Measurements from ENCODE around the gene GNAS-AS1.

GNAS-AS1 gene

GRCh38 chr20:58794510-58795180 lies 56.1 kb downstream of the GNAS-AS1 start:
- FAIRE-seq (no peak), DNase-seq (ENCODE audit: insufficient read length, low spot score) (no peak)
- TF ChIP-seq PAX5 (IDR thresholded peaks at IDR 0.05; ENCODE audit: insufficient read depth, low read length, severe bottlenecking): no peak
- no peak for TF ChIP-seq POLR2AphosphoS5 (IDR thresholded peaks at IDR 0.05; ENCODE audit: low read depth, low read length)
- TF ChIP-seq POU2F2 (IDR thresholded peaks at IDR 0.05; ENCODE audit: low read depth, low read length): no peak
- TF ChIP-seq TAF1 (IDR thresholded peaks at IDR 0.05; ENCODE audit: low read depth, low read length): no peak
- TF ChIP-seq POLR2A (IDR thresholded peaks at IDR 0.05; ENCODE audit: low read depth, low read length): no peak
- TF ChIP-seq SPI1 (IDR thresholded peaks at IDR 0.05; ENCODE audit: low read depth, low read length): no peak

GRCh38 chr20:58793512-58794420 lies 56.9 kb downstream of the GNAS-AS1 start:
- DNase-seq (ENCODE audit: insufficient read length, low spot score): no peak
- TF ChIP-seq PAX5 (IDR thresholded peaks at IDR 0.05; ENCODE audit: insufficient read depth, low read length, severe bottlenecking) (no peak), POLR2AphosphoS5 (IDR thresholded peaks at IDR 0.05; ENCODE audit: low read depth, low read length) (no peak), SPI1 (IDR thresholded peaks at IDR 0.05; ENCODE audit: low read depth, low read length) (no peak), TAF1 (IDR thresholded peaks at IDR 0.05; ENCODE audit: low read depth, low read length) (no peak), POLR2A (IDR thresholded peaks at IDR 0.05; ENCODE audit: low read depth, low read length) (no peak), POU2F2 (IDR thresholded peaks at IDR 0.05; ENCODE audit: low read depth, low read length) (no peak)
- FAIRE-seq: no peak

DNA sequence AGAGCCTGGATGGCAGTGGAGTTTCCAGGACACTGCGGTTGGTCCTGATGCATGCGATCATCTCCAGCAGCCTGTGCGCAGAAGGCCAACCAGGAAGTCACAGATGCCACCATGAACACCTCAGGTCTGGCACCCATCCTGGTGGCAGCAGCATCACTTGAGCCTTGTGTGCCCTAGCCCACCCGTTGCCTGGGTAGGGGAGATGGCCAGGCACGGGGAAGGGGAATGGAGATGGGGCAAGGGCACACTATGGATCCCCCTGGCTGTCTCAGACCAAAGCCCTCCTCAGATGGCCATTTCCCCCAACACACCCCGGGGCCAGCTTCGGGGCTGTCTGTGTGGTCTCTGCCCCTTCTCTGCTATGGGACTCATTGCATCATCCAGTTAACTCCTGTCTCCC lies 58.3 kb downstream of the GNAS-AS1 start:
- TF ChIP-seq POLR2AphosphoS5 (IDR thresholded peaks at IDR 0.05; ENCODE audit: low read depth, low read length): no peak
- TF ChIP-seq POLR2A (IDR thresholded peaks at IDR 0.05; ENCODE audit: low read depth, low read length): no peak
- no peak for TF ChIP-seq POU2F2 (IDR thresholded peaks at IDR 0.05; ENCODE audit: low read depth, low read length)
- no peak for TF ChIP-seq PAX5 (IDR thresholded peaks at IDR 0.05; ENCODE audit: insufficient read depth, low read length, severe bottlenecking)
- no peak for TF ChIP-seq SPI1 (IDR thresholded peaks at IDR 0.05; ENCODE audit: low read depth, low read length)
- no peak for TF ChIP-seq TAF1 (IDR thresholded peaks at IDR 0.05; ENCODE audit: low read depth, low read length)
- no peak for FAIRE-seq
- no peak for DNase-seq (ENCODE audit: insufficient read length, low spot score)

DNA sequence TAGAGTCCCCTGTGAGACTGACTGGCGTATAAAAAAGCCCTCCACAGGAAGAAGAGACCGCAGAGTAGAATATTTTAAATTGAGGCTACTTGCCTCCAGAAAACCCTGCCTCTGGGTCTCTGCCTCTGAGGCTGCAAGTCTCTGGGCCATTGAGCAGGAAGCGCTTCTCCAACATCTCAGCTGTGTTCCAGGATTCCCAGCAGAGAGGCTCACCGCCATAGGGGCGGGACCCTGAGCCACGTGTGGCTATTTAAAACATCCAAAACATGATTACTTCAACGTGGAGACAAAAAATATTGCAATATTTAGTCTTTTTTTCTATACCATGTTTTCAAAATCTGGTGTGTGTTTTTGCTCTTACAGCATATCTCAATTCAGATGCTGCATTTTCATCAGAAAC lies 59.4 kb downstream of the GNAS-AS1 start:
- DNase-seq (ENCODE audit: insufficient read length, low spot score) (no peak), FAIRE-seq (no peak)
- TF ChIP-seq PAX5 (IDR thresholded peaks at IDR 0.05; ENCODE audit: insufficient read depth, low read length, severe bottlenecking): no peak
- TF ChIP-seq POLR2A (IDR thresholded peaks at IDR 0.05; ENCODE audit: low read depth, low read length): no peak
- no peak for TF ChIP-seq POU2F2 (IDR thresholded peaks at IDR 0.05; ENCODE audit: low read depth, low read length)
- no peak for TF ChIP-seq POLR2AphosphoS5 (IDR thresholded peaks at IDR 0.05; ENCODE audit: low read depth, low read length)
- TF ChIP-seq SPI1 (IDR thresholded peaks at IDR 0.05; ENCODE audit: low read depth, low read length): no peak
- TF ChIP-seq TAF1 (IDR thresholded peaks at IDR 0.05; ENCODE audit: low read depth, low read length): no peak

DNA sequence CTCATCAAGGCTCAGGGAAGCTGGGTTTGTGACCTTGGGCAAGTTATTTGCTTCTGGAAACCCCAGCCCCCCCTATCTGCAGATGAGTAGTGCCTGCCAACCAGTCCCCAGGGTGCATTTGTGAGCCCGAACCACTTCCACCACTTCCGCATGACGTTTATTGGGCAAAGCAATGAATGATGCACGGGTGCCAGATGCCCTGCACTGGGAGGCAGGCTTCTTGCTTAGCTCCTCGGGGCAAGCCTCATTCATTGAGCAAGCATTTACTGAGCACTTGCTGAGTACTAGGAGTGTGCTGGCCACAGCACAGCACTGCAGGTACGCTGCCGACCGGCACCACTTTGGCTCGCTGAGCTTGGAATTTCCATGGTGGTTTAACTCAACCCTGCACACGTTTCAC lies 60.2 kb downstream of the GNAS-AS1 start:
- DNase-seq (ENCODE audit: insufficient read length, low spot score) (no peak), FAIRE-seq (no peak)
- TF ChIP-seq POU2F2 (IDR thresholded peaks at IDR 0.05; ENCODE audit: low read depth, low read length) (no peak), SPI1 (IDR thresholded peaks at IDR 0.05; ENCODE audit: low read depth, low read length) (no peak), POLR2AphosphoS5 (IDR thresholded peaks at IDR 0.05; ENCODE audit: low read depth, low read length) (no peak), PAX5 (IDR thresholded peaks at IDR 0.05; ENCODE audit: insufficient read depth, low read length, severe bottlenecking) (no peak), TAF1 (IDR thresholded peaks at IDR 0.05; ENCODE audit: low read depth, low read length) (no peak), POLR2A (IDR thresholded peaks at IDR 0.05; ENCODE audit: low read depth, low read length) (no peak)

- TF ChIP-seq POU2F2 (IDR thresholded peaks at IDR 0.05; ENCODE audit: low read depth, low read length) (no peak), POLR2A (IDR thresholded peaks at IDR 0.05; ENCODE audit: low read depth, low read length) (no peak), PAX5 (IDR thresholded peaks at IDR 0.05; ENCODE audit: insufficient read depth, low read length, severe bottlenecking) (no peak), SPI1 (IDR thresholded peaks at IDR 0.05; ENCODE audit: low read depth, low read length) (no peak), TAF1 (IDR thresholded peaks at IDR 0.05; ENCODE audit: low read depth, low read length) (no peak), POLR2AphosphoS5 (IDR thresholded peaks at IDR 0.05; ENCODE audit: low read depth, low read length) (no peak)
- DNase-seq (ENCODE audit: insufficient read length, low spot score) (no peak), FAIRE-seq (no peak)
Observed at GRCh38 chr20:58788896-58789544, 61.7 kb downstream of the GNAS-AS1 start.

- FAIRE-seq (no peak), DNase-seq (ENCODE audit: insufficient read length, low spot score) (no peak)
- TF ChIP-seq POLR2A (IDR thresholded peaks at IDR 0.05; ENCODE audit: low read depth, low read length): no peak
- no peak for TF ChIP-seq SPI1 (IDR thresholded peaks at IDR 0.05; ENCODE audit: low read depth, low read length)
- no peak for TF ChIP-seq PAX5 (IDR thresholded peaks at IDR 0.05; ENCODE audit: insufficient read depth, low read length, severe bottlenecking)
- no peak for TF ChIP-seq POU2F2 (IDR thresholded peaks at IDR 0.05; ENCODE audit: low read depth, low read length)
- TF ChIP-seq POLR2AphosphoS5 (IDR thresholded peaks at IDR 0.05; ENCODE audit: low read depth, low read length): no peak
- TF ChIP-seq TAF1 (IDR thresholded peaks at IDR 0.05; ENCODE audit: low read depth, low read length): no peak
Observed at GRCh38 chr20:58787211-58788005, 63.3 kb downstream of the GNAS-AS1 start.

GRCh38 chr20:58784321-58785074 lies 66.2 kb downstream of the GNAS-AS1 start:
- FAIRE-seq: no peak
- TF ChIP-seq SPI1 (IDR thresholded peaks at IDR 0.05; ENCODE audit: low read depth, low read length): no peak
- TF ChIP-seq POU2F2 (IDR thresholded peaks at IDR 0.05; ENCODE audit: low read depth, low read length): no peak
- no peak for DNase-seq (ENCODE audit: insufficient read length, low spot score)
